ENCODE results near the gene IL11.

DNA sequence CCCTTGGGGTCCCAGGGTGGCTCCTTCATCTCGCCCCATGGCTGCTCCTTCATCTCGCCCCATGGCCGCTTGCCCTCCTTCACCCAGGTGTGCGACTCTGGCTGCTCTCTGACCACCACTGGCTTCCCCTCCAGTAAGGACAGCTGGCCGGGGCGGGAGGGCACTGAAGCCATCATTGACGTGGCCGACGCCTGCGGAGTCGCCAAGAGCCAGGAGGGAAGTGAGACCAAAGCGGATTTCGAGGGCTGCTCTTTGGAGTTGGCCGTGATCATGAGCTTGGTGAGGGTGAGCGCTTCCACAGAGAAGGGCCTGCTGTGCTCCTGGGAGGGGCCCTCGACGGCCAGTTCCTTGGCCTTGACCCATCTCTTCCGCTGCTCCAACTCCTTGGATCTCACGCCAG is 11.8 kb downstream of the IL11 start:
- TF ChIP-seq FOXS1 (CRISPR knock-in tag; IDR thresholded peaks at IDR 0.05) (no peak), MAZ (IDR thresholded peaks at IDR 0.05; ENCODE audit: borderline replicate concordance, low read depth, low read length) (no peak), HOXA7 (CRISPR knock-in tag; IDR thresholded peaks at IDR 0.05) (no peak), EP300 (IDR thresholded peaks at IDR 0.05) (no peak), POLR2AphosphoS2 (conservative IDR thresholded peaks at IDR 0.05; ENCODE audit: low read length) (no peak), POLR2A (IDR thresholded peaks at IDR 0.05; ENCODE audit: low read length) (no peak)
- TF ChIP-seq, protein P1, sequence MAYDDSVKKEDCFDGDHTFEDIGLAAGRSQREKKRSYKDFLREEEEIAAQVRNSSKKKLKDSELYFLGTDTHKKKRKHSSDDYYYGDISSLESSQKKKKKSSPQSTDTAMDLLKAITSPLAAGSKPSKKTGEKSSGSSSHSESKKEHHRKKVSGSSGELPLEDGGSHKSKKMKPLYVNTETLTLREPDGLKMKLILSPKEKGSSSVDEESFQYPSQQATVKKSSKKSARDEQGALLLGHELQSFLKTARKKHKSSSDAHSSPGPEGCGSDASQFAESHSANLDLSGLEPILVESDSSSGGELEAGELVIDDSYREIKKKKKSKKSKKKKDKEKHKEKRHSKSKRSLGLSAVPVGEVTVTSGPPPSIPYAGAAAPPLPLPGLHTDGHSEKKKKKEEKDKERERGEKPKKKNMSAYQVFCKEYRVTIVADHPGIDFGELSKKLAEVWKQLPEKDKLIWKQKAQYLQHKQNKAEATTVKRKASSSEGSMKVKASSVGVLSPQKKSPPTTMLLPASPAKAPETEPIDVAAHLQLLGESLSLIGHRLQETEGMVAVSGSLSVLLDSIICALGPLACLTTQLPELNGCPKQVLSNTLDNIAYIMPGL (CRISPR knock-in tag; IDR thresholded peaks at IDR 0.05; ENCODE audit: borderline replicate concordance): no peak
- TF ChIP-seq, protein P2, sequence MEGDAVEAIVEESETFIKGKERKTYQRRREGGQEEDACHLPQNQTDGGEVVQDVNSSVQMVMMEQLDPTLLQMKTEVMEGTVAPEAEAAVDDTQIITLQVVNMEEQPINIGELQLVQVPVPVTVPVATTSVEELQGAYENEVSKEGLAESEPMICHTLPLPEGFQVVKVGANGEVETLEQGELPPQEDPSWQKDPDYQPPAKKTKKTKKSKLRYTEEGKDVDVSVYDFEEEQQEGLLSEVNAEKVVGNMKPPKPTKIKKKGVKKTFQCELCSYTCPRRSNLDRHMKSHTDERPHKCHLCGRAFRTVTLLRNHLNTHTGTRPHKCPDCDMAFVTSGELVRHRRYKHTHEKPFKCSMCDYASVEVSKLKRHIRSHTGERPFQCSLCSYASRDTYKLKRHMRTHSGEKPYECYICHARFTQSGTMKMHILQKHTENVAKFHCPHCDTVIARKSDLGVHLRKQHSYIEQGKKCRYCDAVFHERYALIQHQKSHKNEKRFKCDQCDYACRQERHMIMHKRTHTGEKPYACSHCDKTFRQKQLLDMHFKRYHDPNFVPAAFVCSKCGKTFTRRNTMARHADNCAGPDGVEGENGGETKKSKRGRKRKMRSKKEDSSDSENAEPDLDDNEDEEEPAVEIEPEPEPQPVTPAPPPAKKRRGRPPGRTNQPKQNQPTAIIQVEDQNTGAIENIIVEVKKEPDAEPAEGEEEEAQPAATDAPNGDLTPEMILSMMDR (IDR thresholded peaks at IDR 0.05): no peak
- TF ChIP-seq, protein P3, sequence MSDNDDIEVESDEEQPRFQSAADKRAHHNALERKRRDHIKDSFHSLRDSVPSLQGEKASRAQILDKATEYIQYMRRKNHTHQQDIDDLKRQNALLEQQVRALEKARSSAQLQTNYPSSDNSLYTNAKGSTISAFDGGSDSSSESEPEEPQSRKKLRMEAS (IDR thresholded peaks at IDR 0.05): no peak
- TF ChIP-seq, protein P4, sequence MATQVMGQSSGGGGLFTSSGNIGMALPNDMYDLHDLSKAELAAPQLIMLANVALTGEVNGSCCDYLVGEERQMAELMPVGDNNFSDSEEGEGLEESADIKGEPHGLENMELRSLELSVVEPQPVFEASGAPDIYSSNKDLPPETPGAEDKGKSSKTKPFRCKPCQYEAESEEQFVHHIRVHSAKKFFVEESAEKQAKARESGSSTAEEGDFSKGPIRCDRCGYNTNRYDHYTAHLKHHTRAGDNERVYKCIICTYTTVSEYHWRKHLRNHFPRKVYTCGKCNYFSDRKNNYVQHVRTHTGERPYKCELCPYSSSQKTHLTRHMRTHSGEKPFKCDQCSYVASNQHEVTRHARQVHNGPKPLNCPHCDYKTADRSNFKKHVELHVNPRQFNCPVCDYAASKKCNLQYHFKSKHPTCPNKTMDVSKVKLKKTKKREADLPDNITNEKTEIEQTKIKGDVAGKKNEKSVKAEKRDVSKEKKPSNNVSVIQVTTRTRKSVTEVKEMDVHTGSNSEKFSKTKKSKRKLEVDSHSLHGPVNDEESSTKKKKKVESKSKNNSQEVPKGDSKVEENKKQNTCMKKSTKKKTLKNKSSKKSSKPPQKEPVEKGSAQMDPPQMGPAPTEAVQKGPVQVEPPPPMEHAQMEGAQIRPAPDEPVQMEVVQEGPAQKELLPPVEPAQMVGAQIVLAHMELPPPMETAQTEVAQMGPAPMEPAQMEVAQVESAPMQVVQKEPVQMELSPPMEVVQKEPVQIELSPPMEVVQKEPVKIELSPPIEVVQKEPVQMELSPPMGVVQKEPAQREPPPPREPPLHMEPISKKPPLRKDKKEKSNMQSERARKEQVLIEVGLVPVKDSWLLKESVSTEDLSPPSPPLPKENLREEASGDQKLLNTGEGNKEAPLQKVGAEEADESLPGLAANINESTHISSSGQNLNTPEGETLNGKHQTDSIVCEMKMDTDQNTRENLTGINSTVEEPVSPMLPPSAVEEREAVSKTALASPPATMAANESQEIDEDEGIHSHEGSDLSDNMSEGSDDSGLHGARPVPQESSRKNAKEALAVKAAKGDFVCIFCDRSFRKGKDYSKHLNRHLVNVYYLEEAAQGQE (IDR thresholded peaks at IDR 0.05): no peak
